Endothelial cell of umbilical vein (primary cell): ENCODE data around the gene ANKH.

Experiments
- JUN ChIP-seq: IDR thresholded peaks from 2 replicates; pipeline ENCODE4 v1.6.1; 2011; ENCODE audit warnings: borderline replicate concordance, low read depth; ENCODE audit not compliant: insufficient read length, insufficient read depth
- POLR2A ChIP-seq: IDR thresholded peaks from 2 replicates; pipeline ENCODE4 v1.6.1; 2012; ENCODE audit warnings: low read depth, mild to moderate bottlenecking, control low read depth, low read length
- POLR2AphosphoS5 ChIP-seq: IDR thresholded peaks from 2 replicates; pipeline ENCODE4 v1.6.1; 2012; ENCODE audit warnings: low read depth, mild to moderate bottlenecking, control low read depth, low read length, moderate library complexity; ENCODE audit not compliant: insufficient read depth
- TF ChIP-seq, protein P1 (sequence below): IDR thresholded peaks from 2 replicates; pipeline ENCODE4 v1.6.1; 2011; ENCODE audit not compliant: insufficient read depth, insufficient read length
- TF ChIP-seq, protein P2 (sequence below), 2 donors: IDR thresholded peaks; 1 replicate in 1 of 2; 2 replicates in 1 of 2; pipeline ENCODE4 v1.5.1; 2011; ENCODE audit warnings: low read length in 2 of 2, mild to moderate bottlenecking in 2 of 2, moderate library complexity in 2 of 2, control low read depth in 1 of 2, inconsistent platforms in 1 of 2, low read depth in 1 of 2; ENCODE audit not compliant: insufficient read depth in 1 of 2; ENCODE audit errors: extremely low read depth in 1 of 2

GRCh38 chr5:14802541-14802940, 69.0 kb downstream of the ANKH start:
- TF ChIP-seq, protein P1, sequence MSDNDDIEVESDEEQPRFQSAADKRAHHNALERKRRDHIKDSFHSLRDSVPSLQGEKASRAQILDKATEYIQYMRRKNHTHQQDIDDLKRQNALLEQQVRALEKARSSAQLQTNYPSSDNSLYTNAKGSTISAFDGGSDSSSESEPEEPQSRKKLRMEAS = no peak
- TF ChIP-seq, protein P2, sequence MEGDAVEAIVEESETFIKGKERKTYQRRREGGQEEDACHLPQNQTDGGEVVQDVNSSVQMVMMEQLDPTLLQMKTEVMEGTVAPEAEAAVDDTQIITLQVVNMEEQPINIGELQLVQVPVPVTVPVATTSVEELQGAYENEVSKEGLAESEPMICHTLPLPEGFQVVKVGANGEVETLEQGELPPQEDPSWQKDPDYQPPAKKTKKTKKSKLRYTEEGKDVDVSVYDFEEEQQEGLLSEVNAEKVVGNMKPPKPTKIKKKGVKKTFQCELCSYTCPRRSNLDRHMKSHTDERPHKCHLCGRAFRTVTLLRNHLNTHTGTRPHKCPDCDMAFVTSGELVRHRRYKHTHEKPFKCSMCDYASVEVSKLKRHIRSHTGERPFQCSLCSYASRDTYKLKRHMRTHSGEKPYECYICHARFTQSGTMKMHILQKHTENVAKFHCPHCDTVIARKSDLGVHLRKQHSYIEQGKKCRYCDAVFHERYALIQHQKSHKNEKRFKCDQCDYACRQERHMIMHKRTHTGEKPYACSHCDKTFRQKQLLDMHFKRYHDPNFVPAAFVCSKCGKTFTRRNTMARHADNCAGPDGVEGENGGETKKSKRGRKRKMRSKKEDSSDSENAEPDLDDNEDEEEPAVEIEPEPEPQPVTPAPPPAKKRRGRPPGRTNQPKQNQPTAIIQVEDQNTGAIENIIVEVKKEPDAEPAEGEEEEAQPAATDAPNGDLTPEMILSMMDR (IDR thresholded peaks at IDR 0.05; ENCODE audit: extremely low read depth in 1 of 2, insufficient read depth in 1 of 2, low read depth in 1 of 2, low read length in 2 of 2) = no peak
- no peak for TF ChIP-seq POLR2AphosphoS5
- TF ChIP-seq POLR2A = no peak
- no peak for TF ChIP-seq JUN
